Spleen (tissue), 11 donors: Measurements from ENCODE around the gene STAC3. TPM values are rescaled to one million over a fixed set of nuclear protein-coding genes. Genes with fewer than 3 reads are reported as not detected.

Experiments used
- DNase-seq: peaks from one replicate; pipeline ENCODE4 v3.0.0-alpha.2; 2020
- H3K27ac ChIP-seq, 8 donors: fragments of 200-600 bp; sonication (generic) in 7 of 8; 1 replicate in 4 of 8; 2 replicates in 4 of 8; pipeline versions ENCODE4 v1.5.0 to v1.8.0; 2016 to 2021; ENCODE audit warnings: inconsistent platforms in 4 of 8, mild to moderate bottlenecking in 4 of 8, moderate library complexity in 1 of 8
- H3K27me3 ChIP-seq, 7 donors: fragments of 200-600 bp; sonication (generic) in 6 of 7; replicated peaks in 1 of 7; 1 replicate in 4 of 7; 2 replicates in 3 of 7; pipeline versions ENCODE4 v1.5.0 to v1.8.0; 2016 to 2021; ENCODE audit warnings: inconsistent platforms in 3 of 7, mild to moderate bottlenecking in 1 of 7
- H3K36me3 ChIP-seq, 6 donors: fragments of 200-600 bp; sonication (generic) in 5 of 6; 1 replicate in 4 of 6; 2 replicates in 2 of 6; pipeline versions ENCODE4 v1.5.0 to v1.8.0; 2016 to 2021; ENCODE audit warnings: inconsistent platforms in 2 of 6
- H3K4me1 ChIP-seq, 6 donors: fragments of 200-600 bp; sonication (generic) in 5 of 6; 1 replicate in 3 of 6; 2 replicates in 3 of 6; pipeline versions ENCODE4 v1.5.0 to v1.8.0; 2016 to 2021; ENCODE audit warnings: inconsistent platforms in 3 of 6
- H3K4me3 ChIP-seq, 8 donors: fragments of 200-600 bp; sonication (generic) in 7 of 8; 1 replicate in 4 of 8; 2 replicates in 4 of 8; pipeline versions ENCODE4 v1.5.0 to v1.8.0; 2016 to 2021; ENCODE audit warnings: inconsistent platforms in 4 of 8, mild to moderate bottlenecking in 4 of 8, moderate library complexity in 2 of 8
- H3K9me3 ChIP-seq, 8 donors: fragments of 200-600 bp; sonication (generic) in 7 of 8; 1 replicate in 4 of 8; 2 replicates in 4 of 8; pipeline versions ENCODE4 v1.5.0 to v1.8.0; 2016 to 2021; ENCODE audit warnings: inconsistent platforms in 4 of 8
- POLR2A ChIP-seq, 3 donors: fragments of 450-650 bp; IDR thresholded peaks; one replicate each; pipeline ENCODE4 v1.5.1; 2017; ENCODE audit warnings: antibody characterized with exemption in 3 of 3, mild to moderate bottlenecking in 1 of 3
- POLR2AphosphoS5 ChIP-seq, 3 donors: sonication (generic); formaldehyde crosslinking; IDR thresholded peaks; one replicate each; pipeline ENCODE4 v1.5.1; 2017; ENCODE audit warnings: antibody characterized with exemption in 3 of 3
- WGBS, 5 donors: extraction: QIAGEN DNeasy Blood & Tissue Kit in 3 of 5; methylation state at CpG; one replicate each; pipeline versions ENCODE4 v1.1.5 to v1.1.7; 2013 to 2018; 5-methylcytosine and 5-hydroxymethylcytosine counted together
- intact Hi-C: fragments of 100-400 bp; cut with DNase I; formaldehyde crosslinking; loops from one replicate; pipeline ENCODE4 v1.15.0; 2023; ENCODE audit warnings: low total_unique reads
- polyA plus RNA-seq, 3 donors: library from polyadenylated mRNA; stranded (reverse); fragments of 200-250 nt; gene quantifications; one replicate each; pipeline ENCODE4 v1.2.1, GENCODE V29; 2013
- total RNA-seq, 7 donors: library from RNA; depleted of rRNA in 3 of 7; stranded (reverse); fragments of >200 nt in 3 of 7; fragmentation: NEBNext Ultra II Directional in 4 of 7; extraction: Animal tissue kit (Norgen Biotek cat#: 25700) in 4 of 7; gene quantifications; one replicate each; pipeline versions ENCODE4 v1.1.0 to v1.2.1, GENCODE V29; 2016 to 2021
- TF ChIP-seq, protein P1 (sequence below), 11 experiments: fragments of 200-600 bp in 7 of 11; fragments of 450-650 bp in 4 of 11; sonication (generic) in 4 of 11; IDR thresholded peaks in 8 of 11; conservative IDR thresholded peaks in 3 of 11; 1 replicate in 7 of 11; 2 replicates in 4 of 11; pipeline versions ENCODE4 v1.4.0 to v1.8.0; 2016 to 2021; ENCODE audit warnings: antibody characterized with exemption in 11 of 11, inconsistent platforms in 4 of 11, mild to moderate bottlenecking in 1 of 11
- donor health status: healthy with polysubstance abuse.
- donor health status: DM: no; HTN: no; CAD: no; lungs with moderate emphysema.
- donor health status: DM: no; HTN: no; CAD: no.
- donor health status: Bipolar disorder and iron deficiency.
- donor health status: healthy.
- donor health status: DM: no; HTN: no; CAD: no.
- donor health status: DM: yes; HTN: yes; CAD: no.

The STAC3 gene
- total and polyA plus RNA-seq, 10 donors, result 3.4 to 16.4 (median 8.6) TPM

GRCh38 chr12:57260366-57260765 lies 9.4 kb upstream of the STAC3 start:
- H3K9me3 ChIP-seq, result no peaks in the 10 kb centered on the region
- peaks cover 3 to 12% (median 5%) of the 10 kb centered on the region in 6 donors for H3K4me1 ChIP-seq
- no peak overlapping the region for H3K27ac ChIP-seq
- H3K36me3 ChIP-seq, result peaks cover 2 to 93% (median 65%) of the 10 kb centered on the region in 6 donors
- no peaks in the 10 kb centered on the region for H3K27me3 ChIP-seq
- no peak for DNase-seq
- TF ChIP-seq, protein P1, sequence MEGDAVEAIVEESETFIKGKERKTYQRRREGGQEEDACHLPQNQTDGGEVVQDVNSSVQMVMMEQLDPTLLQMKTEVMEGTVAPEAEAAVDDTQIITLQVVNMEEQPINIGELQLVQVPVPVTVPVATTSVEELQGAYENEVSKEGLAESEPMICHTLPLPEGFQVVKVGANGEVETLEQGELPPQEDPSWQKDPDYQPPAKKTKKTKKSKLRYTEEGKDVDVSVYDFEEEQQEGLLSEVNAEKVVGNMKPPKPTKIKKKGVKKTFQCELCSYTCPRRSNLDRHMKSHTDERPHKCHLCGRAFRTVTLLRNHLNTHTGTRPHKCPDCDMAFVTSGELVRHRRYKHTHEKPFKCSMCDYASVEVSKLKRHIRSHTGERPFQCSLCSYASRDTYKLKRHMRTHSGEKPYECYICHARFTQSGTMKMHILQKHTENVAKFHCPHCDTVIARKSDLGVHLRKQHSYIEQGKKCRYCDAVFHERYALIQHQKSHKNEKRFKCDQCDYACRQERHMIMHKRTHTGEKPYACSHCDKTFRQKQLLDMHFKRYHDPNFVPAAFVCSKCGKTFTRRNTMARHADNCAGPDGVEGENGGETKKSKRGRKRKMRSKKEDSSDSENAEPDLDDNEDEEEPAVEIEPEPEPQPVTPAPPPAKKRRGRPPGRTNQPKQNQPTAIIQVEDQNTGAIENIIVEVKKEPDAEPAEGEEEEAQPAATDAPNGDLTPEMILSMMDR (IDR thresholded peaks at IDR 0.05 in 8 of 11, conservative IDR thresholded peaks at IDR 0.05 in 3 of 11), result no peak
- TF ChIP-seq POLR2AphosphoS5 (IDR thresholded peaks at IDR 0.05), result no peak
- TF ChIP-seq POLR2A (IDR thresholded peaks at IDR 0.05), result no peak
- WGBS, 5 donors, result 93 to 95% (median 95%) methylated on average over 4 of the region's 4 CpGs
- no peak overlapping the region for H3K4me3 ChIP-seq
- intact Hi-C loops, result loop anchor here (5.0 kb wide), 1 partner anchor 192 kb away; no protein-coding TSS in a partner anchor

- no peak overlapping the region for H3K27ac ChIP-seq
- no peaks in the 10 kb centered on the region for H3K9me3 ChIP-seq
- WGBS, 5 donors, result 75 to 94% (median 83%) methylated on average over 5 to 6 of the region's 6 CpGs
- TF ChIP-seq POLR2AphosphoS5 (IDR thresholded peaks at IDR 0.05) (no peak), POLR2A (IDR thresholded peaks at IDR 0.05) (no peak)
- TF ChIP-seq, protein P1 (IDR thresholded peaks at IDR 0.05 in 8 of 11, conservative IDR thresholded peaks at IDR 0.05 in 3 of 11), result no peak
- no peaks in the 10 kb centered on the region for H3K27me3 ChIP-seq
- peaks cover 2 to 94% (median 67%) of the 10 kb centered on the region in 6 donors for H3K36me3 ChIP-seq
- peaks cover 3 to 12% (median 5%) of the 10 kb centered on the region in 6 donors for H3K4me1 ChIP-seq
- intact Hi-C loops, result no loop called here
- no peak for DNase-seq
- H3K4me3 ChIP-seq, result no peak overlapping the region
Observed at GRCh38 chr12:57258977-57259970, 8.3 kb upstream of the STAC3 start.

GRCh38 chr12:57255916-57256315 lies 4.9 kb upstream of the STAC3 start:
- no peaks in the 10 kb centered on the region for H3K27me3 ChIP-seq
- no peaks in the 10 kb centered on the region for H3K9me3 ChIP-seq
- intact Hi-C loops, result no loop called here
- no peak overlapping the region for H3K27ac ChIP-seq
- WGBS, 5 donors, result 86 to 98% (median 93%) methylated on average over 6 of the region's 6 CpGs
- peaks cover 2 to 79% (median 62%) of the 10 kb centered on the region in 6 donors for H3K36me3 ChIP-seq
- H3K4me1 ChIP-seq, result no peaks in the 10 kb centered on the region
- TF ChIP-seq, protein P1 (IDR thresholded peaks at IDR 0.05 in 8 of 11, conservative IDR thresholded peaks at IDR 0.05 in 3 of 11), result no peak
- TF ChIP-seq POLR2AphosphoS5 (IDR thresholded peaks at IDR 0.05), result no peak
- TF ChIP-seq POLR2A (IDR thresholded peaks at IDR 0.05), result no peak
- no peak for DNase-seq
- no peak overlapping the region for H3K4me3 ChIP-seq
